HCEC 1CT (cell line): ENCODE data around the gene KRTCAP3.

Source experiments
- DNase-seq: peaks from one replicate; pipeline ENCODE4 v3.0.0-alpha.2; 2017

The KRTCAP3 gene

DNA sequence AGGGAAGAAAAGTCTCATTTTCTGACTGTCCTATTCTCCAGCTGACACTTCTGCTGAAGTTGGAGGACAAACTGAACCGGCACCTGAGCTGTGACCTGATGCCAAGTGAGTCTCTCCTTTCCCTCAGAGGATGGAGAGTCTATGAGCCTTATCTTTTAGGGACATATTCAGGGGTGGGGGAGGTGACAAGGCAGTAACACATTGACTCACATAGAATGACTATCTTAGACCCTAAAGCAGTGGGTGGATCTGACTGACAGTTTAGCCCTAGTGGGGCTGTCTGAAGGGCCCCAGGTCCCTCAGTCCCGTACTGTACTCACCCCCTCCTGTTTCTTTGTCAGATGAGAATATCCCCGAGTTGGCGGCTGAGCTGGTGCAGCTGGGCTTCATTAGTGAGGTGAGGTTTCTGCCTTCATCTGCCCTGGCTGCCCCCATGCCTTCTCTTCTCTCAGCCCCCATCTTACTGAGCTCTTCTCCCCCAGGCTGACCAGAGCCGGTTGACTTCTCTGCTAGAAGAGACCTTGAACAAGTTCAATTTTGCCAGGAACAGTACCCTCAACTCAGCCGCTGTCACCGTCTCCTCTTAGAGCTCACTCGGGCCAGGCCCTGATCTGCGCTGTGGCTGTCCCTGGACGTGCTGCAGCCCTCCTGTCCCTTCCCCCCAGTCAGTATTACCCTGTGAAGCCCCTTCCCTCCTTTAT is 805 bp upstream of the KRTCAP3 start:
- DNase-seq: no peak

DNA sequence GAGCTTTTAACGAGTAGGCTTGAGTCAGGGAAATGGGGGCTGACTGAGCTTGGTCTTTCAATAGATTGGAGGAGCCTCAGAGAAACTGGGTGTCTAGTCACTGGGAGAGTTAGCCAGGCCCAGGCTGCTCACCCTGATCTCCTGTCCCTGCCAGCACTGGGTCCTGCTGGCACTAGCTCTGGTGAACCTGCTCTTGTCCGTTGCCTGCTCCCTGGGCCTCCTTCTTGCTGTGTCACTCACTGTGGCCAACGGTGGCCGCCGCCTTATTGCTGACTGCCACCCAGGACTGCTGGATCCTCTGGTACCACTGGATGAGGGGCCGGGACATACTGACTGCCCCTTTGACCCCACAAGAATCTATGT is 720 bp downstream of the KRTCAP3 start:
- DNase-seq: no peak

DNA sequence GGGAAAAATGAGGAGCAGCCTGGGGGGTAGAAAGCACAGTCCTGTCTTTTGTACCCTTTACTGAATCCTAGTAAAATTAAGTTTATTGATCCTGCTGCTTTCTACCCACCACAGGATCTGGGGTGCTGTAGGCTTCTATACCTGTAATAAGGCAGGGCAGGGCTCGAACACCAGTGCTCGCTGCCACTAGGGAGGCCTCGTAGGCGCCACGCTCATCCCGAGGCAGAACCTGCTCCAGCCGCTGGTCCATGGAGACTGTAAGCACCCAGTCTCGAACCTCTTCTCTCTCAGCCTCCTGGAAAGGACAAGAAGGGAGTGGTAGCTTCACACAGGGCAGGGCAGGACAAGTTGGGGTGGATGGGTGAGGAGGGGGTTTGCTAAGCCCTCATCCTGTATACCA is 3.0 kb downstream of the KRTCAP3 start:
- no peak for DNase-seq

DNA sequence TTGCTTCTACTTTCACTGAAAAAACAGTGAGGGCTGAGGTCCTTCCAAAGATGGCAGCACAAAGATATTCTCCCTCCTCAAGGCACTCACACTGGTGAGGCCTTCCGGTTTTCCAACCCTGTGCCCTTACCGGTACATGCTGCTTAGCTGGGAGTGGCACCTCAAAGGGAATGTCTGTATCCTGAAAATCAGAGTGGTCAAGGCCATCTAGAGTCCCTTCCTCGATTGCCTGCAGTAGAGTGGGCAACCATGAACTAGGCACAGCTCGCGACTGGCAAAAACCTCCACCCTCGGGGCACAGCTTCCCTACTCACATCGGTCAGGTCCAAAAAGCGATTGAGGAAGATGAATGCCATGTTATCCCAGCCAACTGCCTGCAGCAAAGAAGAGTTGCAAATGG is 3.4 kb downstream of the KRTCAP3 start:
- no peak for DNase-seq

DNA sequence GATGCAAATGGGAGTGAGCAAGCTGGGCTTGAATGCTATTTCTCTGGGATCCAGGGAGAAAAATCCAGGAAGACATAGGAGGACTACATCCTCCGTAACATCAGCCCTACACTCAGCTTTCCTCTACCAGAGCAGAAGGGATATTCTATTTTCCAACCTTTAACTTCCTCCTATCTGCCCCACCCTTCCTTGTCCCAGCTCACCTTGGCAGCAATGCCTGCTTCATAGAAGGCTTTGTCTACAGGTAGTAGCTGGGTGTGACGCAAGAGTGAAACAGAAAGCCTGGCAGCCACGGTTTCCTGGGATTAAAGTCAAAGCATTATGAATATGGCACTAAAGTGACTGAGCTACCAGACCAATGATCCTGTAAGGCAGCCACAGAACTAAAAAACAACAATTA is 3.9 kb downstream of the KRTCAP3 start:
- no peak for DNase-seq

DNA sequence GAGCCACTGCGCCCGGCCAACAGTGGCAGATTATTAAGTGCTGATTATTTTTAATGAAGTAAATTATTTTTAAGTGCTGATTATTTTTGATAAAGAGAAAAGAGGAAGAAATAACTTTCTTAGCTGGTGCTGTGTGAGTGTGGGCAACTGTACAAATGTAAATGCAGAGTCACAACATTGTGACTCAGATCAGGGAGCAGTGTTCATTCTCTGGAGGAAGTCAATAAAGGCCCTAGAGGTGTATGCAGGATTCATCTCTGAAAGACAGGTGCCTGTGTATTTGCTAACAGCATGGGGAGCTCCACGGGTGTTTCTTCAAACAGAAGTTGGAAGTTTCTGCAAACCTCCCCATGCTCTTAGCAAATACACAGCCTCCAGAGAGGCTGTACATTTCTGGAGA is 6.2 kb downstream of the KRTCAP3 start:
- no peak for DNase-seq

DNA sequence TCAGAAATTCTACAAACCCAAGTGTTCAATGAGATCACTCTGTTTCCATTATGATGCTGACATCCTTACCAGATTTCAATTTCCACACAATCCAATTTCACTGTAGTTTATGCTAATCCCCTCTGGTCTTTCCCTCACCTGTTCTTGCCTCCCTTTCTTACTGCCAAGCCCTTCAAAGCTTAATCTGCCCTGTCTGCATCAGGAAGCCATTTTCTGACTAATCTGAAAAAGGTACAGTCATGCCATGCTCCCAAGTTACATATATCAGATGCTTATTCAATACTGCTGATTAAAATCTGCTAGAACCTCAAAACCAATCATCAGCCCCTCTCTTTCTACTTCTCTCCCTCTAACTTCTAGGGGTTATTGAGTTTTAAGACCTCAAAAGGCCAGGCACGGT is 8.9 kb downstream of the KRTCAP3 start:
- no peak for DNase-seq

DNA sequence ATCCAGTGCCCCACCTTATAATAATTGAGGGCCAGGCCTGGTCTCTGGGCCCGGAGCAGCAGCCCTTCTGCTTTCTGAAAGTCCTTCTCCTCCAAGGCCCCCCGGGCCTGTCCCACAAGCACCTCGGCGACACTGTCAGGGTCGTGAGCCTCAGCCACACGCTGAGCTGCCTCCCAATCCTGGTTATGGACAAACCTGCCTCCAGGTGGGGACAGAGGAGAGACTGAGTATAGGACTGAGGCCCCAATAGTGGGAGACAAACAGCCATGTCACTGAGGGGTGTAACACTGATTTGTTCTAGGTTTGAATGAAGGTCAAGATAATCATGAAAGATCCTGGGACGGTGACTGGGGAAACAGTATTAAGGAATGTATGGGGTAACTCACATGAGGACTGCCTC is 11.8 kb downstream of the KRTCAP3 start:
- DNase-seq: no peak

DNA sequence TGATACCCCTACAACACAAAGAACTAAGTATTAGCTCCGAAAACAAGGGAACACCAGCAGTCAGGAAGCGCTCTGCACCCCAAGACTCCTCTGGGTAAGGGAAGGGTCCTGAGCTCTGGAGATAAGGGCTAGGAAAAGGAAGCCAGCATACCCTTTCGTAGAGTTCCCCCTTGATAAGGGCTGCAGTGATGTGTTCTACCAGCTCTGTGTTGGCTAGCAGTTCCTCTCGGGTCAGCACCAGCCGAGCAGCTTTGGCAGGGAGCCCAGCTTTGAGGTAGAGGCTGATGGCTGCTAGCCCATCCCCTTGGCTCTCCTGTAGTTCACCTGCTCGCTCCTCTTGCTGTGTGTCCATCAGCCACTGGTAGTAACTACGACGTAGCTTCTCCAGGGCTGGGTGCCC is 18.9 kb downstream of the KRTCAP3 start:
- DNase-seq: no peak

DNA sequence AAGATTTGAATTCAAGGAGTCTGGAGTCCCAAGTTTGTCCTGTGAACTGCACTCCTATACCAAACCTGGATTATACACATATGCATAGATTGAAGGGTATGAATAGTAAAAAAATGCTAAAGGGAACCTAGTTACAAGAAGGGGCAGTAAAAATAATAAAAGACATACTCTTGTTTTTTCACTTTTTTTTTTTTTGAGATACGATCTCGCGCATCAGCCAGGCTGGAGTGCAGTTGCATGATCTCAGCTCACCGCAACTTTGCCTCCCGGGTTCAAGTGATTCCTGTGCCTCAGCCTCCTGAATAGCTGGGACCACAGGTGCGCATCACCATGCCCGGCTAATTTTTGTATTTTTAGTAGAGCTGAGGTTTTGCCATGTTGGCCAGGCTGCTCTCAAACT is 22.3 kb downstream of the KRTCAP3 start:
- no peak for DNase-seq

DNA sequence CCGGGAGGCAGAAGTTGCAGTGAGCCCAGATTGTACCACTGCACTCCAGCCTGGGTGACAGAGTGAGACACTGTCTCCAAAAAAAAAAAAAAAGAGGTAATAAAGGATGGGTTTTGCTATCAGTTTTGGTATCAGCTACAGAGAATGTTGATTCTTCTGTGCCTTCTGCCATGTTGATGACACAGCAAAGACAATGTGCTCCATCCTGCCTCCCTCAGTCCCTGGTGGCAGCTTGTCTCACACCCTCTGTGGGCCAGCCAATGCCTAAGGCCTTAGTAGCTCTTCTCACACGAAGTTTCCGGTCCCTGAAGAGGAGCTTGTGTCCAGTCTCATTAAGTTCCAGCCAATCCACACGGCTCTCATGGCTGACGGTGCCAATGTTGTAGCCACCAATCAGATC is 29.8 kb downstream of the KRTCAP3 start:
- no peak for DNase-seq

DNA sequence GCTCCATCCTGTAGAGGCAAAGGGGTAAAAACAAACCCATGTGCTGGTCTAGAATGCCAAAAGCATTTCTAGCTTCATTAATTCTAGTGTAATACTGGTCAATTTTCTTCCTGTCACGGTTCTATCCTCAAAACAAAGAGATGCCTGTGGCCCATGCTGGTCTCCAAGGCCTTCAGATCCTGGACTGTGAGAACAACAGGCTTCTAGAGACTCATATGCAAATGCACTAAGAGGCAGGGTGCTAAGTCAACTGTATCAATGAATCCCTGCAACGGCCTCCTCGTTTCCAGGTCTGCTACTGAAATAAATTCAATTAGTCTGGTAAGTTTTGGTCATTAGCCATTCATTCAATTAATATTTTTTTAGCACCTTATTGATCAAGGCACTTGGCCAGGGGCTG is 43.3 kb downstream of the KRTCAP3 start:
- no peak for DNase-seq

DNA sequence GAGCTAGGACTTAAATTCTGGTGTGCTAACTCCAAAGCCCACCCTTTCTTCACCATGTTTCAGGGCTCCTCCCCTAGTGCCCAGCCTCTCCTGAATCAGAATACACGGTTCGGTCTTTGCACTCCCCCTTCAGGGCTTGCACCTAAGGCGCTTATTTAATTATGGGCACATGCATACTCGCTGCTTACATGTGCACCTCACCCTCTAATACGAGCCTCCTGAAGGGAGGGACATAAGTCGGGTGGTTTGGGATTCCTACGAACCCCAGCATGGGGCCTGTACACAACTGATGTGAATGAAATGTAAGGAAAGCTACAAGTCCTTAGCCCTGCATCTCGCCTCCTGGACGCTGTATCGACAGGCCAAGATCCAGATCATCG is 46.9 kb downstream of the KRTCAP3 start:
- DNase-seq: peak; percentile 16

DNA sequence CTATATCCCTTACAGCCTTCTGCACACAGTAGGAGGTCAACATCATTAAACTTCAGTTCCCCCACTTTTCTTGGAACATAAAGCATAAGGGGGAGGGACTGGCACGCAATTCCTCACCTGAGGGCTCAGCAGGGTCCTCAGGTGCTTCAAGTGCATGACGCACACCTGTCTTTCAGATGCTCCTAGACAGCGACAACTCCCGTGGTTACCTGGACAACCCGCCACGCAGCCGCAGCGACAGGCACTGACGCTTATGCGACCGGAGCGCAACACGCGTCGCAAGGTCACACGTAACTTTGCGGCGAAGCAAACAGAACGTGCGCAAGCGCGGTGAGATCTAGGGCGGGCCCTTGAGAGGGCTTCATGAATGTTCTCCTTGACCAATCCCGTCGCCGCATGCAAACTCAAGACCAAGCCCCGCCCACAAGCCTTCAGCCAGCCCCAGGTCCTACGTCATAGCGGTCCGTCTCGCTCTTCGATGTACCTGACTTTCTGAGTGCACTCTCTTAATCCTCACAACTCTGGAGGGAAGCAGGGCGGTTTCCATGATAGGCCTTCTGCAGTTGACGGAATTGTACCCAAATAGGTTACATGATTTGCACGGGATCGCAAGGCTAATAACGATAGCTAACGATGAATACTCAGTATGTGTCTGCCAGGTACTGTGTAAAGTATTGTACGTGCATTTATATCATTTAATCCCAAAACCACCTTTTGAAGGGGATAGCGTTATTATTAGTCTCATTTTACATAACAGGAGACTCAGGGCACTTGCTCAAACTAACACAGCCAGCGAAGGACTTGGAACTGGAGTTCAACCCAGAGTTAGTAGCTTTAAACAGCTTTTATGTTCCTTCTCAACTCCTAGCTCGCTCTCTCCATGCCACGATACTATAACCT is 47.6 kb downstream of the KRTCAP3 start, which contains the start of gene IFT172:
Gene IFT172 (minus strand): TSS at position 246 of the 900 bp plus-strand sequence. CDS start 90 bp downstream, at position 156.
- peak; percentile 98 for DNase-seq

DNA sequence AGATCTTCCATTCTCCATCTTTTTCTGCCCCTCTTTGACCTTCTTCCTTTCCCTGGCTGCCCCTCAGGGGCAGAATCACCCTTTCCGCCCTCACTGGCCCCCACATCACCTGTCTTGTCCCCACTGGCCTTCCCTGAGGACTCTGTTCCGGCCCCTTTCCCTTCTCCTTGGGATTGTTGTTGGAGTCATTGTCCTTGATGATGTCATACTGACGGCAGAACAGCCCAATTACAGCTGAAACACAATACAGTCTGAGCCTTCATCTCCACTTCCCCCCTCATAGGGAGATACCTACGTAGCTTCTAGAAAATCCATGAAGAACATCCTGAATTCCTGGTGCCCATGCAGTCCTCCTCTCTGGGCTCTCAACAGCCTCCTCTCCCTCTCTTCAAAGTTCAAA is 50.4 kb downstream of the KRTCAP3 start:
- DNase-seq: no peak

DNA sequence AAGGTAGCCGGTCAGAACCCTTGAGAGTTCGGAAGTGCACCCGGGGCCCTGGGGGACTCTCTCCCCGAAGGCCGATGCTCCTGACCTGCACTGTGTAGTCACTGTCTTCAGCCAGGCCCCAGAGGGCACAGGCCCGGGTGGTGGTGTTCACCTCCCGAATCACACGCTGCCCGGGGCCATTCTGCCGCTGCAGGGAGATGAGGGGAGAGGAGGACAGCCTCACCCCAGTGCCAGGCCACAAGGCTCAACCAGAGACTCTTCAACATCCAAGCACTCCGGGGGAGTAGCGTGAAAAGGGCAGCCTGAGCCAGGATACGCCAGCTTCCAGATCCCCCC is 51.7 kb downstream of the KRTCAP3 start:
- no peak for DNase-seq
